Mesenchymal stem cell (in vitro differentiated cells and primary cell): ENCODE results near the gene ACTR6.
"Not testable (repeated sequence)": the region's sequence is repeated elsewhere in the genome, so short reads cannot be mapped to it uniquely, and the experiment has no call there.

Experiments used
- DNase-seq: peaks from one replicate; pipeline ENCODE4 v3.0.0-alpha.2; 2013
- H2AFZ ChIP-seq: one replicate; pipeline ENCODE4 v1.6.1; 2013; ENCODE audit warnings: low read depth, mild to moderate bottlenecking, control low read depth, inconsistent platforms, low read length, moderate library complexity
- H2AK5ac ChIP-seq: 2 replicates; pipeline ENCODE4 v1.6.1; 2013; ENCODE audit warnings: low read length, moderate library complexity, mild to moderate bottlenecking, inconsistent platforms; ENCODE audit not compliant: severe bottlenecking
- H2BK120ac ChIP-seq: one replicate; pipeline ENCODE4 v1.6.1; 2013; ENCODE audit warnings: low read depth, mild to moderate bottlenecking, inconsistent platforms, low read length, moderate library complexity
- H2BK12ac ChIP-seq, 2 experiments: one replicate each; pipeline ENCODE4 v1.6.1; 2013; ENCODE audit warnings: inconsistent platforms in 2 of 2, low read length in 2 of 2, mild to moderate bottlenecking in 2 of 2, moderate library complexity in 2 of 2, control low read depth in 1 of 2
- H2BK15ac ChIP-seq: one replicate; pipeline ENCODE4 v1.6.1; 2013; ENCODE audit warnings: mild to moderate bottlenecking, low read depth, inconsistent platforms; ENCODE audit not compliant: poor library complexity, severe bottlenecking
- H2BK5ac ChIP-seq: 2 replicates; pipeline ENCODE4 v1.6.1; 2013; ENCODE audit warnings: low read depth, mild to moderate bottlenecking, low read length, control low read depth, inconsistent platforms; ENCODE audit not compliant: poor library complexity, severe bottlenecking
- H3K14ac ChIP-seq, 2 experiments: one replicate each; pipeline ENCODE4 v1.6.1; 2013; ENCODE audit warnings: inconsistent platforms in 2 of 2, low read length in 2 of 2, control low read depth in 1 of 2, mild to moderate bottlenecking in 1 of 2, moderate library complexity in 1 of 2
- H3K18ac ChIP-seq, 2 experiments: one replicate each; pipeline ENCODE4 v1.6.1; 2013; ENCODE audit warnings: inconsistent platforms in 2 of 2, low read length in 2 of 2, control low read depth in 1 of 2, low read depth in 1 of 2, mild to moderate bottlenecking in 1 of 2
- H3K23ac ChIP-seq, 2 experiments: one replicate each; pipeline ENCODE4 v1.6.1; 2013; ENCODE audit warnings: inconsistent platforms in 2 of 2, low read length in 2 of 2, mild to moderate bottlenecking in 2 of 2, moderate library complexity in 2 of 2, control low read depth in 1 of 2
- H3K27ac ChIP-seq: 2 replicates; pipeline ENCODE4 v1.5.1; 2013; ENCODE audit warnings: mild to moderate bottlenecking, moderate library complexity, low read length, control low read depth, inconsistent platforms; ENCODE audit not compliant: poor library complexity, severe bottlenecking
- H3K27me3 ChIP-seq, 2 experiments: 2 replicates each; pipeline versions ENCODE4 v1.6.1 to v1.7.0; 2013; ENCODE audit warnings: low read length in 2 of 2, mild to moderate bottlenecking in 2 of 2, moderate library complexity in 2 of 2, control low read depth in 1 of 2, inconsistent platforms in 1 of 2; ENCODE audit not compliant: control insufficient read depth in 1 of 2, insufficient read depth in 1 of 2
- H3K36me3 ChIP-seq, 2 experiments: 2 replicates each; pipeline versions ENCODE4 v1.6.1 to v1.7.0; 2013; ENCODE audit warnings: low read length in 2 of 2, control low read depth in 1 of 2, inconsistent platforms in 1 of 2, low read depth in 1 of 2, mild to moderate bottlenecking in 1 of 2; ENCODE audit not compliant: insufficient read depth in 2 of 2, control insufficient read depth in 1 of 2
- H3K4ac ChIP-seq, 2 experiments: one replicate each; pipeline ENCODE4 v1.6.1; 2013; ENCODE audit warnings: inconsistent platforms in 2 of 2, low read length in 2 of 2, mild to moderate bottlenecking in 2 of 2, moderate library complexity in 2 of 2, control low read depth in 1 of 2, low read depth in 1 of 2
- H3K4me1 ChIP-seq: 2 replicates; pipeline ENCODE4 v1.6.1; 2013; ENCODE audit warnings: low read depth, low read length, control low read depth; ENCODE audit not compliant: control insufficient read depth, insufficient read depth
- H3K4me2 ChIP-seq: 2 replicates; pipeline ENCODE4 v1.6.1; 2013; ENCODE audit warnings: low read length, mild to moderate bottlenecking, inconsistent platforms; ENCODE audit not compliant: poor library complexity, severe bottlenecking
- H3K4me3 ChIP-seq, 2 experiments: 2 replicates each; pipeline versions ENCODE4 v1.5.1 to v1.7.0; 2013; ENCODE audit warnings: low read length in 2 of 2, mild to moderate bottlenecking in 2 of 2, control low read depth in 1 of 2, low read depth in 1 of 2; ENCODE audit not compliant: insufficient read depth in 1 of 2
- H3K79me1 ChIP-seq: replicated peaks from 2 replicates; pipeline ENCODE4 v1.6.1; 2013; ENCODE audit warnings: mild to moderate bottlenecking, control low read depth, low read length, inconsistent platforms; ENCODE audit not compliant: poor library complexity, severe bottlenecking
- H3K9ac ChIP-seq: 2 replicates; pipeline ENCODE4 v1.7.0; 2013; ENCODE audit warnings: mild to moderate bottlenecking, low read length, moderate library complexity
- H3K9me3 ChIP-seq: 2 replicates; pipeline ENCODE4 v1.7.0; 2013; ENCODE audit warnings: mild to moderate bottlenecking, low read length; ENCODE audit not compliant: control insufficient read depth
- H4K8ac ChIP-seq: one replicate; pipeline ENCODE4 v1.6.1; 2013; ENCODE audit warnings: inconsistent platforms, mild to moderate bottlenecking, low read length, moderate library complexity
- H4K91ac ChIP-seq: one replicate; pipeline ENCODE4 v1.6.1; 2013; ENCODE audit warnings: mild to moderate bottlenecking, low read length, inconsistent platforms
- WGBS: methylation state at CpG from one replicate; pipeline ENCODE4 v1.1.7; 2013; ENCODE audit warnings: mixed read lengths; 5-methylcytosine and 5-hydroxymethylcytosine counted together

Gene ACTR6

DNA sequence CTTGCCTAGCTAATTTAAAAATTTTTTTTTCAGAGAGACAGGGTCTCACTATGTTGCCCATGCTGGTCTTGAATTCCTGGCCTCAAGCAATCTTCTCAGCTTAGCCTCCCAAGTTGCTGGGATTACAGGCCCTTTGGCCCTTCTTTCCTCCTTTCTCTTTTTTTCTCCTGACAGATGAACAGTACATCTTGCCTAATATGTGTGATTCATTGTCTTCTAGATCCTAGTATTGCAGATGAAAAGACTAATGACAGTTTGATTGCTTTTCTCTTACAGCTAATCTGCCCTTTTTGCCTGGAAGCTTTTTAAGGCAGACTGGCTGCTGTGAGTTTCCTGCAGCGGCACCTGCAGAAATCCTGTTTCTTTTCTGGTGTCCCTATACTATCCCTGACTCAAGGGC is 54.3 kb downstream of the ACTR6 start:
- no peak overlapping the region for H4K91ac ChIP-seq
- H3K4me1 ChIP-seq, result peaks cover 6% of the 10 kb centered on the region
- no peaks in the 10 kb centered on the region for H3K27me3 ChIP-seq
- H4K8ac ChIP-seq, result no peak overlapping the region
- no peak overlapping the region for H3K4me3 ChIP-seq
- H3K79me1 ChIP-seq, result no peaks in the 10 kb centered on the region
- no peak overlapping the region for H2BK15ac ChIP-seq
- no peaks in the 10 kb centered on the region for H3K9me3 ChIP-seq
- no peak overlapping the region for H2BK120ac ChIP-seq
- no peak overlapping the region for H3K23ac ChIP-seq
- no peak overlapping the region for H3K4me2 ChIP-seq
- no peak overlapping the region for H2BK5ac ChIP-seq
- H3K9ac ChIP-seq, result no peak overlapping the region
- no peak overlapping the region for H2BK12ac ChIP-seq
- H3K27ac ChIP-seq, result no peak overlapping the region
- no peak overlapping the region for H3K14ac ChIP-seq
- H2AK5ac ChIP-seq, result no peak overlapping the region
- WGBS, result 88% methylated on average over 1 of the region's 1 CpG
- no peaks in the 10 kb centered on the region for H3K36me3 ChIP-seq
- DNase-seq, result peak; percentile 5
- H3K18ac ChIP-seq, result no peak overlapping the region
- H3K4ac ChIP-seq, result no peak overlapping the region
- H2AFZ ChIP-seq, result no peak overlapping the region

GRCh38 chr12:100258127-100258526 is 57.5 kb downstream of the ACTR6 start:
- Histone ChIP-seq H3K79me1 (no peaks in the 10 kb centered on the region), H3K4me1 (no peaks in the 10 kb centered on the region), H2AFZ (no peak overlapping the region), H2BK12ac (no peak overlapping the region), H3K4me2 (no peak overlapping the region), H4K8ac (no peak overlapping the region), H3K9ac (no peak overlapping the region), H3K27me3 (no peaks in the 10 kb centered on the region), H2BK5ac (no peak overlapping the region), H3K23ac (no peak overlapping the region), H2BK15ac (no peak overlapping the region), H3K18ac (no peak overlapping the region), H3K4ac (no peak overlapping the region), H2BK120ac (no peak overlapping the region), H3K27ac (no peak overlapping the region), H3K9me3 (no peaks in the 10 kb centered on the region), H4K91ac (no peak overlapping the region), H3K36me3 (no peaks in the 10 kb centered on the region), H2AK5ac (no peak overlapping the region), H3K4me3 (no peak overlapping the region), H3K14ac (no peak overlapping the region)
- WGBS, result no CpG with 5 or more reads among the region's 1 CpG
- DNase-seq, result no peak

- no peak overlapping the region for H3K23ac ChIP-seq
- H2AFZ ChIP-seq, result no peak overlapping the region
- no peak overlapping the region for H3K4ac ChIP-seq
- no peak overlapping the region for H2BK120ac ChIP-seq
- no peak overlapping the region for H2BK15ac ChIP-seq
- H3K79me1 ChIP-seq, result no peaks in the 10 kb centered on the region
- H2AK5ac ChIP-seq, result no peak overlapping the region
- H3K36me3 ChIP-seq, result no peaks in the 10 kb centered on the region
- no peak overlapping the region for H3K4me2 ChIP-seq
- no peaks in the 10 kb centered on the region for H3K27me3 ChIP-seq
- H3K14ac ChIP-seq, result no peak overlapping the region
- no peak overlapping the region for H3K27ac ChIP-seq
- H3K4me3 ChIP-seq, result no peak overlapping the region
- H2BK12ac ChIP-seq, result no peak overlapping the region
- H3K4me1 ChIP-seq, result peaks cover 1% of the 10 kb centered on the region
- 100% methylated on average over 4 of the region's 5 CpGs for WGBS
- H4K8ac ChIP-seq, result no peak overlapping the region
- H3K9me3 ChIP-seq, result no peaks in the 10 kb centered on the region
- DNase-seq, result no peak
- no peak overlapping the region for H4K91ac ChIP-seq
- no peak overlapping the region for H2BK5ac ChIP-seq
- no peak overlapping the region for H3K18ac ChIP-seq
- H3K9ac ChIP-seq, result no peak overlapping the region
Measured at GRCh38 chr12:100263131-100263530, 62.5 kb downstream of the ACTR6 start.

DNA sequence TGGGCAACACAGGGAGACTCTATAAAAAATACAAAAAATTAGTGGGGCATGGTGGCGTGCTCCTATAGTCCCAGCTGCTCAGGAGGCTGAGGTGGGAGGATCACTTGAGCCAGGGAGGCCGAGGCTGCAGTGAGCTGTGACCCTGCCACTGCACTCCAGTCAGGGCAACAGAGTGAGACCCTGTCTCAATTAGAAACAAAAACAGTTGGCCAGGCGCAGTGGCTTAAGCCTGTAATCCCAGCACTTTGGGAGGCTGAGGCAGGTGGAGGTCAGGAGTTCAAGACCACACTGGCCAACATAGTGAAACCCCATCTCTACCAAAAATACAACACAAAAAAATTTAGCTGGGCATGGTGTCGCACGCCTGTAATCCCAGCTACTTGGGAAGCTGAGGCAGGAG is 64.5 kb downstream of the ACTR6 start:
- H3K14ac ChIP-seq, H3K4me2 ChIP-seq, H4K8ac ChIP-seq, H3K4ac ChIP-seq, DNase-seq, H3K9me3 ChIP-seq, H2AFZ ChIP-seq, H2AK5ac ChIP-seq, H3K4me1 ChIP-seq, H3K27ac ChIP-seq, H3K36me3 ChIP-seq, H2BK120ac ChIP-seq, H3K23ac ChIP-seq, H3K79me1 ChIP-seq, H4K91ac ChIP-seq, H2BK12ac ChIP-seq, H3K18ac ChIP-seq, H2BK5ac ChIP-seq, H3K9ac ChIP-seq, H3K4me3 ChIP-seq, H3K27me3 ChIP-seq, H2BK15ac ChIP-seq: not testable (repeated sequence)
- WGBS, result 98% methylated on average over 5 of the region's 5 CpGs
